HG03064 (cell line): Measurements from ENCODE around the gene ZBTB46.
"Not testable (repeated sequence)": the region's sequence is repeated elsewhere in the genome, so short reads cannot be mapped to it uniquely, and the experiment has no call there.

Experiments
- ATAC-seq: cut with Tn5 transposase; IDR thresholded peaks from one replicate; pipeline ENCODE4 v1.9.1; 2021; ENCODE audit warnings: low read depth; ENCODE audit not compliant: unreplicated experiment

ZBTB46 gene

DNA sequence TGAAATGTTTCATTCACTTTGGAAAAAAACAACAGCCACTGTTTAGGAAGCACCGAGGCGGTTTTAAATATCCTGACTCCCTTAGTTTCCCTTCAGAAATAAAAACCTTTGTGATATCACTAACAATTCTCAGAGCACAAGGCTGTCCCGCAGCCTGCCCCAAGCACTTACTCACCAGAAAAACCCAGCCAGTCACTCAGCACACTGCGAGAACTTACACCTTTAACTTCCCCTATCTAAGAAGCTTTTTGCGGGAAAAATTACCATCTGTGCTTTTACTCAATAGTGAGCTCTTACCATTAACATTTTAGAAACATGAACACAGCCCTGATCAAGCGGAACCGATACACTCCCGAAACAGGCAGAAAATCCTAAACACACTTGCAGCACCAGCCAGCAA lies 9.3 kb downstream of the ZBTB46 start:
- no peak for ATAC-seq

DNA sequence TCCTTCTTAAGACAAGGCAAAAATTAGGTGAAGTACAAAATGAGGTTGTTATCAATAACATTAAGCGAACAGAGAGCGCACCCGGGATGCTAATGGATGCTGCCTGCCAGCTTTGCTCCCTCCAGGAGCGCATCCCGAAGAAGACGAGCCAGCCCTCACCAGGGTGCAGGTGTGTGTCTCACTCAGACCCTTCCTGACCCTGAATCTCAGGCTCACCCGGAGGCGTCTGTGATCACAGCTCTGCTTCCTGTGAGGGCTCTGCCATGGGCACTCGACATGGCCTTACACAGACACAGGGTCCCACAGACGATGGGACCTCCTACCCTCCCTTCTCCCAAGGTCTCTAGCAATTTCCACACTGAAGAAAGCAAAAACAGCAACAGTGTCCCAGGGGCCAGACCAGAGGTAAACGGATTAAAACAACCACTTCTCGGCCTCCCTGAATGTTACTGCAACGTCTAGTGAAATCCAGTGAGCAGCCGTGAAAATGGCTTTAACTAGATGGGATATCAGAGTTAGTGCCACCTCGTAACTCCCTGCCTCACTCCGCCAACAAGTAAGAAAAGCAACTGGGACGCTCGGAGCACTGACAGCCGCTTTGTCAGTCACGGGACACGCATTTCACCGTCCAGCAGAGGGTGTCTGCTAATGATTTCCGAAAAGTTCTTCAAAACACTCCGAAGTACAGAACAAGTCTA lies 11.7 kb downstream of the ZBTB46 start:
- no peak for ATAC-seq

DNA sequence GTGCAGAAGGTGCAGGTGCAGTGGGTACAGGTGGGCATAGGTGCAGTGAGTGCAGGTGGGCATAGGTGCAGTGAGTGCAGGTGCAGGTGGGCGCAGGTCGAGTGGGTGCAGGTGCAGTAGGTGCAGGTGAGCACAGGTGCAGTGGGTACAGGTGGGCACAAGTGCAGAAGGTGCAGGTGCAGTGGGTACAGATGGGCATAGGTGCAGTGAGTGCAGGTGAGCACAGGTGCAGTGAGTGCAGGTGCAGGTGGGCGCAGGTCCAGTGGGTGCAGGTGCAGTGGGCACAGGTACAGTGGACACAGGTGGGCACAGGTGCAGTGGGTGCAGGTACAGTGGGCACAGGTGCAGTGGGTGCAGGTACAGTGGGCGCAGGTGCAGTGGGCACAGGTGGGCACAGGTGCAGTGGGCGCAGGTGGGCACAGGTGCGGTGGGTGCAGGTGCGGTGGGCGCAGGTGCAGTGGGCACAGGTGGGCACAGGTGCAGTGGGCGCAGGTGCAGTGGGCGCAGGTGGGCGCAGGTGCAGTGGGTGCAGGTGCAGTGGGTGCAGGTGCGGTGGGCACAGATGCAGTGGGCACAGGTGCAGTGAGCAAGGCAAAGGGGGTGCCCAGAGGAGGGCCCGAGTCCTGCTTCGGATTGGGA lies 15.3 kb downstream of the ZBTB46 start:
- no peak for ATAC-seq

DNA sequence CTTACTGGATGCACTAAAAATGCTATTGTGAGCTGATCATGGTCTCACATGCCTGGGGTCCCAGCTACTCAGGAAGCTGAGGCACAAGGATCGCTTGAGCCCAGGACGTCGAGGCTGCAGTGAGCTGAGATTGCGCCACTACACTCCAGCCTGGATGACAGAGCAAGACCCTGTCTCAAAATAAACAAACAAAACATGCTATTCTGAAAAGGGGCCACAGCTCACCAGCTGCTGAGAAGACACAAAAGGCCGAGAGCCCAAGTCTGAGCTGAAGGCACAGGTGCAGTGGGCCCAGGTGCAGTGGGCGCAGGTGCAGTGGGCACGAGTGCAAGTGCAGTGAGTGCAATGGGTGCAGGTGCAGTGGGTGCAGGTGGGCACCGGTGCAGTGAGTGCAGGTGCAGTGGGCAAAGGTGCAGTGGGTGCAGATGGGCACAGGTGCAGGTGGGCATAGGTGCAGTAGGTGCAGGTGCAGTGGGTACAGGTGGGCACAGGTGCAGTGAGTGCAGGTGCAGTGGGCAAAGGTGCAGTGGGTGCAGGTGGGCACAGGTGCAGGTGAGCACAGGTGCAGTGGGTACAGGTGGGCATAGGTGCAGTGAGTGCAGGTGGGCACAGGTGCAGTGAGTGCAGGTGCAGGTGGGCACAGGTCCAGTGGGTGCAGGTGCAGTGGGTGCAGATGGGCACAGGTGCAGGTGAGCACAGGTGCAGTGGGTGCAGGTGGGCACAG lies 16.0 kb downstream of the ZBTB46 start:
- ATAC-seq = no peak

DNA sequence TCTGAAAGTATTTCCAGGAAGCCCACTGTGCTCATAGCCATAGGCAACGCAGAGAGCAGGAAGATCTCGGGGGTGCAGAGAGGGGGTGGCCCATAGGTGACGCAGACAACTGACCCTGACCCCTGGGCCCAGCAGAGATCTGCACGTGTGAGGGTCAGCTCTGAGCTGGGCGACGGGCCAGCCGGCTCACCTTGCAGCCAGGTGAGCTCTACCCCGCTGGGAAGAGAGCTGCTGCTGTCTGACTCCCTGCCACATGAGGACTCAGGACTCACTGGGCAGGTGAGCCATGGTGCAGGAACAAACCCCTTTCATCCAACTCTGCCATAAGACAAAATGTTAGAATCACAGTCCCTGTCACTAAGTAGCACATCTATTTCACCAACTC lies 19.6 kb downstream of the ZBTB46 start:
- ATAC-seq = no peak

DNA sequence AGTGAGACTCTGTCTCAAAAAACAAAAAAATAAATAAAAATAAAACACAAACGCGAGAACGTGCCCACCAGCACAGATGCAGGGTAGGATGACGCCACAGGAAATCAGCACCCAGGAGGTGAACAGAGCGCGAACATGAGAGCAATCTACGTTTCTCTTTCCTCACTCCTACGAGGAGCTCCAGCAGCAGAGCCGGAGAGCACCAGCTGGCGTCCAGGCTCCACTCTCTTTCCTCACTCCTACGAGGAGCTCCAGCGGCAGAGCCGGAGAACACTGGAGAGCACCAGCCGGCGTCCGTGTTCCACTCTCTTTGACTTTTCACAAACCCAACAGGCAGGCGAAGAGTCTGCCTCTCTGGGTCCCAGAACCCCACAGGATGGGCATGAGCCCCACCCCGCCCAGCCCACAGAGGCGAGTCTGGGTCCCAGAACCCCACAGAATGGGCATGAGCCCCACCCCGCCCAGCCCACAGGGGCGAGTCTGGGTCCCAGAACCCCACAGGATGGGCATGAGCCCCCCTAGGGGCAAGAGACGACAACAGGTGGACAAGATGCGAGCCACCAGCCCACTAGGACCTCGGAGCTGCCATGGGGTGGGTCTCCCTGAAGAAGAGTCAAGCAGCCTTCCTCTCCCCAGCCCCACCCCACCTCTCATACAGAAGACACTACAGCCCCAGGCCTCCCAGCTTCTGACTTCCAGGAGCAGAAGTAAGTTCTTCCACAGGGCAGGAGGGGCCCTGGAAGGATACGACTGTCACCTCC lies 20.2 kb downstream of the ZBTB46 start:
- no peak for ATAC-seq

DNA sequence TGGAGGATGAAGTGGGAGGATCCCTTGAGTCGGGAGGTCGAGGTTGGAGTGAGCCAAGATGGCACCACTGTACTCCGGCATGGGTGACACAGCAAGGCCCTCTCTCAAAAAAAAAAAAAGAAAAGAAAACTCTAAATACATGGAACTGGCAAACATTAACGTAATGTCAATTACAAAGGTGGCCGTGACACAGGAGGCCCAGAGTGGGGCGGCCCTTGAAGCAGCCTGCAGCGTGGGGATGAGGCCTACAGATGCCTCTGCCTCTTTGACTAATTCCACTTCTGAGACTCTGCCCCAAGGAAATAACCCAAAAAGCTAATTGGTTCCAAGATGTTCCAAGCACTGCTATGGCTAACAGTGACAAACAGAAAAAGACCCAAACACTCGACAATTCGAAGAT lies 21.2 kb downstream of the ZBTB46 start:
- no peak for ATAC-seq

DNA sequence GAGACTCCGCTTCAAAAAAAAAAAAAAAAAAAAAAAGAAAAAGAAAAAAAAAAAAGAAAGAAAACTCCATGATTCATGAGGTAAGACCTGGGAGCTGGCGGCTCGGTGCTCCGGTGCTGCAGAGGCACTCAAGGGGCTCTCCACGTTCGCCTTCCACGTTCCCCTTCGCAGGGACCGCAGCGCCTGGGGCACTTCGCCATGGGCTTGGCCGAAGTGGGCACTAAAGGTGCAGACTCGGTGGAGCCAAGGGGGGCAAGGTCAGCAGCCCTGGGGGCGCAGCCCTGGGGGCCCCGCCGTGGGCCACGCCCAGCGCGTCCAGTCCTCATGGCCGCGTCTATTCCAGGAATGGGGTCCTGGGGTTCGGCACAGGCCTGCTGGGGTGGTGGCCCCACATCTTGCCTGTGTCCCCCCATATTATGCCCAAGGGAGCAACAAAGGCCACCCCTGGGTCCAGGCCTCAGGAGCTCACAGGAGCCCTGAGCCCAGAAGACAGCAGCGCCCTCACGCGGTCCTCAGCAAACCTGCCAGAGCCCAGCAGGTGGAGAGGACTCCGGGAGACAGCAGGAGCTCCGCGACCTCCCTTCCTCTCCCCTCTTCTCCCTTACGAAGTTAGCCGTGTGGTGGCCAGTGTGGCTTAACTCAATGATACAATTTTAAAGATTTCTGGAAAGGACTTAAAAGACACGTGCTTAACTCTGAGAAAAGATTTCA lies 21.9 kb downstream of the ZBTB46 start:
- ATAC-seq = no peak

DNA sequence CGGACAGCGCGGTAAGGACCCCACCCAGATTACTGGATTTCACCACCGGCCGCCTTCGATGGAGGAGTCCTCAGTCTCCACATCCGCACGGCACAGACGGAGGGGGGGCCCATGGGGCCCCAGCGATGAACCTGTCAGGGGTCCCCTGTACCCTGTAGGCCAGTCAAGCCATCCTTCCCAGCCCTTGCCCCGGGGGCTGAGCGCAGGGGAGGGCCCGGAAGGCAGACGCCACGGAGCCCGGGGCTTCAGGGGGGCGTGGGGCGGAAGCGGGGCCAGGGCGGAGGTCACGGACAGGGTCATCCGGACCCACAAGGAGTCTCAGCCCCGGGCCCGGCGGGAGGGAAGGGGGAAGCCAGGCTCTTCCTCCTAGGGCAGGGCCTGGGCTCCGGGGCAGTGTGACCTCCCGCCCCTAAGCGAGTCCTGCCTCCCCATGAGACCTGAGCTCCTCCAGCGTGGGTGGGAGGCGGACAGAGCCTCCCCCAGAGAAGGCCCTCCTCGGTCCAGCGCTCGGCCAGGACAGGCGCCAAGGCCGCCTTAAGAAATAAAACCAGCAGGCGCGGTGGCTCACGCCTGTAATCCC lies 22.8 kb downstream of the ZBTB46 start:
- ATAC-seq = no peak

DNA sequence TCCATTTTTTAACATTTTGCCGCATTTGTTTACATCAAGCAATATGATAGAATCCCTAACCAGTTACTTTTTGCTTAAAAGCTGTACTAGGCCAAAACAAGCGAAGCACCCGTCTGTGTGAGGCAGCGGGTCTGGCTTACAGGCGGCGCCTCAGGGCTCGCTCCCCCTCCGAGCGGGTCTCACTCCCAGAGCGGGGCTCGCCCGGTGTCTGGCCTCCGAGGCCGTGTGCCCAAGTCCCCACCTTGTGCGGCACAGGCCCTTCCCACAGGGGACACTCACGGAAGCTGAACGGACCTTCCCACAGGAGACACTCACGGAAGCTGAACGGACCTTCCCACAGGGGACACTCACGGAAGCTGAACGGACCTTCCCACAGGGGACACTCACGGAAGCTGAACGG lies 23.4 kb downstream of the ZBTB46 start:
- ATAC-seq = no peak

DNA sequence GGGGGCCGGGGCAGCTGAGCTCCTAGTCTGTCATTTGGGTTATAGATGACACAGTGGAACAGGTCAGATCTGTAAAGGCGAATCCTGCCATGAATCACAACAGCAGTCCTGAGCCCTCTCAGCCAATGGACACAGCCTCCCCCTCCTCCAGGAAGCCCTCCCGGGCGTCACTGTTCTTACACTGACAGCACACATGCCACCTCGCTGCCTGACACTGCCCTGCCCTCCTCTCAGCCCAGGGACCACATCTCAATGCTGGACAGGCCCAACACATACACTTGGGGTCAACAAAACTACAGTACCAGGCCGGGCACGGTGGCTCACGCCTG lies 26.8 kb downstream of the ZBTB46 start:
- ATAC-seq = no peak

DNA sequence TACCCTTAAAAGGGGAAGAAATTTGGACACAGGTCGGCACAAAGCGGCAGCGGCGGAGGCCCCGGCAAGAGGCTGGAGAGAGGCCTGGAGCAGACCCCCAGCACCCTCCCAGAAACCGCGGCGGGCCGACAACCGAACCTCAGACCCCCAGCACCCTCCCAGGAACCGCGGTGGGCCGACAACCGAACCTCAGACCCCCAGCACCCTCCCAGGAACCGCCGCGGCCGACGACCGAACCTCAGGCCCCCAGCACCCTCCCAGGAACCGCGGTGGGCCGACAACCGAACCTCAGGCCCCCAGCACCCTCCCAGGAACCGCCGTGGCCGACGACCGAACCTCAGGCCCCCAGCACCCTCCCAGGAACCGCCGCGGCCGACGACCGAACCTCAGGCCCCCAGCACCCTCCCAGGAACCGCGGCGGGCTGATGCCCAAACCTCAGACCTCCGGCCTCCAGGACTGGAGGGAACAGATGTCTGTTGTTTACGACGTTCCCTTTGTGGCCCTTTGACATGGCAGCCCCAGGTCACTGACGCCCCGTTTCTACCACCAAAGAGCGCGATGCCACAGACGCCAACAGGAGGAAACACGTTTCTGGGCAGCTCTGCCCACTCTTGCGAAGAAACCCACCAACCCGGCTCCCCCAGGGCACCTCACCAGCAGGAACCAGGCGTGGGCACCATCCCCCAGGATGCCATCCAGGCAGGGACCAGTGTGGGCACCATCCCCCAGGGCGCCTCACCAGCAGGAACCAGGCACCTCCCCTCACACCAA lies 28.4 kb downstream of the ZBTB46 start:
- ATAC-seq = no peak

DNA sequence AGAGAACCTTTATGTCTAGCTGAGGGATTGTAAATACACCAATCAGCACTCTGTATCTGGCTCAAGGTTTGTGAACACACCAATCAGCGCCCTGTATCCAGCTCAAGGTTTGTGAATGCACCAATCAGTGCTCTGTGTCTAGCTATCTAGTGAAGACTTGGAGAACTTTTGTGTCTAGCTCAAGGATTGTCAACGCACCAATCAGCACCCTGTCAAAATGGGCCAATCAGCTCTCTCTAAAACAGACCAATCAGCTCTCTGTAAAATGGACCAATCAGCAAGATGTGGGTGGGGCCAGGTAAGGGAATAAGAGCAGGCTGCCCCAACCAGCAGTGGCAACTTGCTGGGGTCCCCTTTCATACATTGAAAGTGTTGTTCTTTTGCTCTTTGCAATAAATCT lies 29.9 kb downstream of the ZBTB46 start:
- ATAC-seq = not testable (repeated sequence)

DNA sequence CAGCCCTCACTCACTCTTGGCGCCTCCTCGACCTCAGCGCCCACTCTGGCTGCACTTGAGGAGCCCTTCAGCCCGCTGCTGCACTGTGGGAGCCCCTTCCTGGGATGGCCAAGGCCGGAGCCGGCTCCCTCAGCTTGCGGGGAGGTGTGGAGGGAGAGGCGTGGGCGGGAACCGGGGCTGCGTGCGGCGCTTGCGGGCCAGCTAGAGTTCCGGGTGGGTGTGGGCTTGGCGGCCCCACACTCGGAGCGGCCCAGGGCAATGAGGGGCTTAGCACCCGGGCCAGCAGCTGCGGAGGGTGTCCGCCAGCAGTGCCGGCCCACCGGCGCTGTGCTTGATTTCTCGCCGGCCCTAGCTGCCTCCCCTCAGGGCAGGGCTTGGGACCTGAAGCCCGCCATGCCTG lies 30.7 kb downstream of the ZBTB46 start:
- not testable (repeated sequence) for ATAC-seq

DNA sequence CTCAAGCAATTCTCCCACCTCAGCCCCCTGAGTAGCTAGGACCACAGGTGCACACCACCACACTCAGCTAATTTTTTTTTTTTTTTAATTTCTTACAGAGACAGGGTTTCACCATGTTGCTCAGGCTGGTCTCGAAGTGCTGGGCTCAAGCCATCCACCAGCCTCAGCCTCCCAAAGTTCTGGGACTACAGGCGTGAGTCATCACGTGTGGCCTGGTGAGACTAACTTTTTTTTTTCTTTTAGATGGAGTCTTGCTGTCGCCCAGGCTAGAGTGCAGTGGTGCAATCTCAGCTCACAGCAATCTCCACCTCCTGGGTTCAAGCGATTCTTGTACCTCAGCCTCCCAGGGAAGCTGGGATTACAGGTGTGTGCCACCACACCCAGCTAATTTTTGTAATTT lies 31.9 kb downstream of the ZBTB46 start:
- ATAC-seq = not testable (repeated sequence)

DNA sequence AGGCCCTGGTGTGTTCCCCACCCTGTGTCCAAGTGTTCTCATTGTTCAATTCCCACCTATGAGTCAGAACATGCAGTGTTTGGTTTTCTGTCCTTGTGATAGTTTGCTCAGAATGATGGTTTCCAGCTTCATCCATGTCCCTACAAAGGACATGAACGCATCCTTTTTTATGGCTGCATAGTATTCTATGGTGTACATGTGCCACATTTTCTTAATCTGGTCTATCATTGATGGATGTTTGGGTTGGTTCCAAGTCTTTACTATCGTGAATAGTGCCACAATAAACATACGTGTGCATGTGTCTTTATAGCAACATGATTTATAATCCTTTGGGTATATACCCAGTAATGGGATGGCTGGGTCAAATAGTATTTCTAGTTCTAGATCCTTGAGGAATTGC lies 33.9 kb downstream of the ZBTB46 start:
- ATAC-seq = not testable (repeated sequence)

DNA sequence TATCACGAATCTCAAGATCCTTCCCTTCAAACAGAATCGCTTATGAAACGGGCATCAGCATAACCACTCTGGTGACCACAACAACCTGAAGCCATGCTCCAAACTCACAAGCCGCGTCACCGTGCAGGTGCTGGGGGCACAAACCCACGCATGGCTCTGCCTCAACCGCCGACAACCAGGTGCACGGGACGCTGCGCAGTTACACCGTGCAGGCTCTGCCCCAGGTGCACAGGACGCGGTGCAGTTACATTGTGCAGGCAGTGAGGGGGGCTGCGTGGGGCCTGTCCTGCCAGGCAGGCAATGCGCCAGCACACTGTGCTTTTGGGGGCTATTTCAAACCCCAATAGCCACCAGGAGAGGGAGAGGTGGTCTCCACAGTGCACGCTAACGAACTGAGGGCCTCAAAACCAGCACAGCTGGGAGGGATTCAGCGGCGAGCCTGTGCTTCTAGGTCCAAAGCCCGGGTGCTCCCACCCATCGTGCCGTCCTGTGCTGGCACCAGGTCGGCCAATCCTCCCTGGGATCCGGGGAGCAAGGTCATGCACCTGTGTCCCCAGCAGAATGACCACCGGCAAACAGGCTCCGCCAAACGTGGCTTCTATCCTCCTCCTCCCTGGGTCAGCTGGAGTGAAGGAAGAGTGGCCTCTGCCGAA lies 35.8 kb downstream of the ZBTB46 start:
- ATAC-seq = no peak

DNA sequence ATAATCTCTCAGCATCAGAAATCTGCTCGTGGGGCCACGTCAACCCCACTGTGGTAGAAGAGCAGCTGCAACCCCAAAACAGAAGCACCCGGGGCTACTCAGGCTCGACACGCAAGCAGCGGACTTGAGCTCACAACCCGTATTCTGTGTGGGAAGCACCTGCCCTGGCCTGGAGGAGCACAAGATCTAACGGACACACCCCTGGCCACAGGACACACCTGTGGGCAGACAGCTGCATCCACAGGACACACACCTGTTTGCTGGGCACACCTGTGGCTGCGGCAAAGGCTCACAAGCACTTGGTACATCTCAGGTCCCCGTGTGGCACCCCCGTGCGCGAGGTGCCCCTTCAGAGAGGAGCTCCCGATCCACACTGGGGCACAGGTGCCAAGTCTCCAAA lies 36.5 kb downstream of the ZBTB46 start:
- ATAC-seq = no peak

DNA sequence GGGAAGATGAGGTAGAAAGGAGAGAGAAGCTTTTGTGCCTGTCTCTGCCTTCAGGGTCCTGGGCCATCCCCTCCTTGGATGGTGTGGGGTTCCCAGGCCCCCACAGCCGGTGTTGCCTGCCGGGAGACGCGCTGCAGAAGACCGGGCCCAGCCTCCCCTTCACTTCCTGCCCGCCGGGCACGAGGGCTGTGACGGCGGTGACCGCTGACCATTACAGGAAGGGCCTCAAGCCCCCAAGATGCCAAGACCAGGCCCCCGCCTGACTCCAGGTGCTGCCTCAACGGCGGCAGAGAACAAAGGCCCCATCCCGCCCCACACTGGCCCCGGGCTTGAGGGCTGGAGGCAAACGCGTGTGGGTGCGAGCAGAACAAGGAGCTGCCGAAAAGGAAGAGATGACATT lies 38.2 kb downstream of the ZBTB46 start:
- no peak for ATAC-seq
